HG02973 (cell line): ENCODE measurements around the gene LCP2.
A peak's percentile ranks its signal among the peaks of the same experiment; 100 is the strongest.

Experiments
- ATAC-seq: cut with Tn5 transposase; IDR thresholded peaks from one replicate; pipeline ENCODE4 v1.9.1; 2021; ENCODE audit warnings: moderate library complexity; ENCODE audit not compliant: unreplicated experiment

The LCP2 gene

GRCh38 chr5:170296935-170297588 lies 515 bp downstream of the LCP2 start:
- peak; percentile 60 for ATAC-seq

GRCh38 chr5:170296036-170296934 lies 1.3 kb downstream of the LCP2 start:
- ATAC-seq: no peak

GRCh38 chr5:170294556-170294955 lies 3.0 kb downstream of the LCP2 start:
- ATAC-seq: no peak

GRCh38 chr5:170294057-170294456 lies 3.5 kb downstream of the LCP2 start:
- ATAC-seq: no peak

GRCh38 chr5:170293273-170293672 lies 4.3 kb downstream of the LCP2 start:
- ATAC-seq: peak; percentile 43

GRCh38 chr5:170292179-170293104 lies 5.1 kb downstream of the LCP2 start:
- no peak for ATAC-seq

- ATAC-seq: no peak
Observed at GRCh38 chr5:170290498-170290897, 7.1 kb downstream of the LCP2 start.

- ATAC-seq: no peak
Observed at GRCh38 chr5:170289764-170290163, 7.8 kb downstream of the LCP2 start.

- no peak for ATAC-seq
Observed at GRCh38 chr5:170289121-170289520, 8.5 kb downstream of the LCP2 start.

- no peak for ATAC-seq
Observed at GRCh38 chr5:170288551-170288950, 9.0 kb downstream of the LCP2 start.

GRCh38 chr5:170288151-170288550 lies 9.4 kb downstream of the LCP2 start:
- ATAC-seq: no peak

- no peak for ATAC-seq
Observed at GRCh38 chr5:170287532-170287931, 10.0 kb downstream of the LCP2 start.

- no peak for ATAC-seq
Observed at GRCh38 chr5:170286386-170286925, 11.1 kb downstream of the LCP2 start.

- ATAC-seq: no peak
Observed at GRCh38 chr5:170285181-170285580, 12.4 kb downstream of the LCP2 start.

- ATAC-seq: no peak
Observed at GRCh38 chr5:170284231-170284630, 13.3 kb downstream of the LCP2 start.

- no peak for ATAC-seq
Observed at GRCh38 chr5:170283296-170283695, 14.3 kb downstream of the LCP2 start.

- ATAC-seq: no peak
Observed at GRCh38 chr5:170280011-170280493, 17.5 kb downstream of the LCP2 start.

GRCh38 chr5:170279459-170279817 lies 18.1 kb downstream of the LCP2 start:
- ATAC-seq: no peak

GRCh38 chr5:170278611-170279458 lies 18.7 kb downstream of the LCP2 start:
- peak; percentile 79 for ATAC-seq

GRCh38 chr5:170277867-170278281 lies 19.7 kb downstream of the LCP2 start:
- no peak for ATAC-seq
